Ishikawa (cell line): ENCODE data around the gene PUM1.

Experiments used
- EGR1 ChIP-seq: IDR thresholded peaks from 2 replicates; pipeline ENCODE4 v1.6.1; 2012
- FOXM1 ChIP-seq: IDR thresholded peaks from 2 replicates; pipeline ENCODE4 v1.6.1; 2012; ENCODE audit warnings: low read depth, borderline replicate concordance
- MAX ChIP-seq: IDR thresholded peaks from 2 replicates; pipeline ENCODE4 v1.6.1; 2012
- RAD21 ChIP-seq: IDR thresholded peaks from 2 replicates; pipeline ENCODE4 v1.6.1; 2012; ENCODE audit warnings: low read depth
- REST ChIP-seq: IDR thresholded peaks from 2 replicates; pipeline ENCODE4 v1.6.1; 2012; ENCODE audit warnings: low read depth, mild to moderate bottlenecking
- TAF1 ChIP-seq: IDR thresholded peaks from 2 replicates; pipeline ENCODE4 v1.6.1; 2012; ENCODE audit warnings: low read depth, mild to moderate bottlenecking
- TEAD4 ChIP-seq: IDR thresholded peaks from 2 replicates; pipeline ENCODE4 v1.6.1; 2012
- USF1 ChIP-seq: IDR thresholded peaks from 2 replicates; pipeline ENCODE4 v1.6.1; 2012
- YY1 ChIP-seq: IDR thresholded peaks from 2 replicates; pipeline ENCODE4 v1.6.1; 2012; ENCODE audit warnings: low read depth
- ZBTB7A ChIP-seq: IDR thresholded peaks from 2 replicates; pipeline ENCODE4 v1.6.1; 2012; ENCODE audit warnings: low read depth

GRCh38 chr1:30891227-30891552 lies 174.3 kb downstream of the PUM1 start:
- TF ChIP-seq TAF1 = no peak
- no peak for TF ChIP-seq REST
- TF ChIP-seq TEAD4 = no peak
- TF ChIP-seq MAX = no peak
- no peak for TF ChIP-seq RAD21
- TF ChIP-seq USF1 = no peak
- no peak for TF ChIP-seq YY1
- TF ChIP-seq FOXM1 = no peak
- no peak for TF ChIP-seq ZBTB7A
- TF ChIP-seq EGR1 = no peak
